ENCODE measurements around the gene TJP3.

DNA sequence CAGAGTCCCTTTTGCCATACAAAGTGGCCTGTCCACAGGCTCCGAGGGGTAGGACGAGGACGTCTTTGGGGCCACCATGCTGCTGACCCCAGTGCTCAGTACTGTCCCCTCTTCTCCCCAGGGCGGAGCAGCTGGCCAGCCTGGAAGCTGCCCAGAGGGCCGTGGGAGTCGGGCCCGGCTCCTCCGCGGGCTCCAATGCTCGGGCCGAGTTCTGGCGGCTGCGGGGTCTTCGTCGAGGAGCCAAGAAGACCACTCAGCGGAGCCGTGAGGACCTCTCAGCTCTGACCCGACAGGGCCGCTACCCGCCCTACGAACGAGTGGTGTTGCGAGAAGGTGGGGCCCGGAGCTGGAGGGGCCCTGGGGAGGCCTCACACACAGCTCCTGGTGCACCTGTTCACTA lies 32.2 kb downstream of the TJP3 start:
- TF ChIP-seq, protein P1, sequence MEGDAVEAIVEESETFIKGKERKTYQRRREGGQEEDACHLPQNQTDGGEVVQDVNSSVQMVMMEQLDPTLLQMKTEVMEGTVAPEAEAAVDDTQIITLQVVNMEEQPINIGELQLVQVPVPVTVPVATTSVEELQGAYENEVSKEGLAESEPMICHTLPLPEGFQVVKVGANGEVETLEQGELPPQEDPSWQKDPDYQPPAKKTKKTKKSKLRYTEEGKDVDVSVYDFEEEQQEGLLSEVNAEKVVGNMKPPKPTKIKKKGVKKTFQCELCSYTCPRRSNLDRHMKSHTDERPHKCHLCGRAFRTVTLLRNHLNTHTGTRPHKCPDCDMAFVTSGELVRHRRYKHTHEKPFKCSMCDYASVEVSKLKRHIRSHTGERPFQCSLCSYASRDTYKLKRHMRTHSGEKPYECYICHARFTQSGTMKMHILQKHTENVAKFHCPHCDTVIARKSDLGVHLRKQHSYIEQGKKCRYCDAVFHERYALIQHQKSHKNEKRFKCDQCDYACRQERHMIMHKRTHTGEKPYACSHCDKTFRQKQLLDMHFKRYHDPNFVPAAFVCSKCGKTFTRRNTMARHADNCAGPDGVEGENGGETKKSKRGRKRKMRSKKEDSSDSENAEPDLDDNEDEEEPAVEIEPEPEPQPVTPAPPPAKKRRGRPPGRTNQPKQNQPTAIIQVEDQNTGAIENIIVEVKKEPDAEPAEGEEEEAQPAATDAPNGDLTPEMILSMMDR (IDR thresholded peaks at IDR 0.05; ENCODE audit: poor library complexity): no peak
- TF ChIP-seq EZH2 (IDR thresholded peaks at IDR 0.05; ENCODE audit: borderline replicate concordance) (no peak), EZH2phosphoT487 (IDR thresholded peaks at IDR 0.05; ENCODE audit: low read depth, severe bottlenecking, unreplicated experiment) (no peak)

All from hepatocyte (in vitro differentiated cells).